PC-9 (cell line): ENCODE data around the gene SLC17A3.

ENCODE experiments used
- EZH2 ChIP-seq: fragments of 200-600 bp; sonication (generic); IDR thresholded peaks from 2 replicates; pipeline ENCODE4 v1.8.0; 2017; ENCODE audit warnings: antibody characterized with exemption, low read depth
- TF ChIP-seq, protein P1 (sequence below): fragments of 200-600 bp; sonication (generic); conservative IDR thresholded peaks from 2 replicates; pipeline ENCODE4 v1.6.1; 2017; ENCODE audit warnings: mixed run types, antibody characterized with exemption, mild to moderate bottlenecking, moderate library complexity

- TF ChIP-seq, protein P1, sequence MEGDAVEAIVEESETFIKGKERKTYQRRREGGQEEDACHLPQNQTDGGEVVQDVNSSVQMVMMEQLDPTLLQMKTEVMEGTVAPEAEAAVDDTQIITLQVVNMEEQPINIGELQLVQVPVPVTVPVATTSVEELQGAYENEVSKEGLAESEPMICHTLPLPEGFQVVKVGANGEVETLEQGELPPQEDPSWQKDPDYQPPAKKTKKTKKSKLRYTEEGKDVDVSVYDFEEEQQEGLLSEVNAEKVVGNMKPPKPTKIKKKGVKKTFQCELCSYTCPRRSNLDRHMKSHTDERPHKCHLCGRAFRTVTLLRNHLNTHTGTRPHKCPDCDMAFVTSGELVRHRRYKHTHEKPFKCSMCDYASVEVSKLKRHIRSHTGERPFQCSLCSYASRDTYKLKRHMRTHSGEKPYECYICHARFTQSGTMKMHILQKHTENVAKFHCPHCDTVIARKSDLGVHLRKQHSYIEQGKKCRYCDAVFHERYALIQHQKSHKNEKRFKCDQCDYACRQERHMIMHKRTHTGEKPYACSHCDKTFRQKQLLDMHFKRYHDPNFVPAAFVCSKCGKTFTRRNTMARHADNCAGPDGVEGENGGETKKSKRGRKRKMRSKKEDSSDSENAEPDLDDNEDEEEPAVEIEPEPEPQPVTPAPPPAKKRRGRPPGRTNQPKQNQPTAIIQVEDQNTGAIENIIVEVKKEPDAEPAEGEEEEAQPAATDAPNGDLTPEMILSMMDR = no peak
- no peak for TF ChIP-seq EZH2
These were observed 40.9 kb downstream of the SLC17A3 start for GRCh38 chr6:25833136-25833535.
